Measurements from ENCODE around the gene CD163L1.

Gene CD163L1

GRCh38 chr12:7327918-7328317 is 116.0 kb downstream of the CD163L1 start:
- DNase-seq (ENCODE audit: low read depth in 1 of 2, low spot score in 1 of 2) = no peak

GRCh38 chr12:7324176-7324575 is 119.8 kb downstream of the CD163L1 start:
- no peak for DNase-seq (ENCODE audit: low read depth in 1 of 2, low spot score in 1 of 2)

- no peak for DNase-seq (ENCODE audit: low read depth in 1 of 2, low spot score in 1 of 2)
These were observed 121.4 kb downstream of the CD163L1 start for GRCh38 chr12:7322599-7322998.

- DNase-seq (ENCODE audit: low read depth in 1 of 2, low spot score in 1 of 2) = no peak
These were observed 122.3 kb downstream of the CD163L1 start for GRCh38 chr12:7321624-7322023.

- DNase-seq (ENCODE audit: low read depth in 1 of 2, low spot score in 1 of 2) = no peak
These were observed 124.0 kb downstream of the CD163L1 start for GRCh38 chr12:7319930-7320329.

GRCh38 chr12:7310070-7310469 is 133.9 kb downstream of the CD163L1 start:
- DNase-seq (ENCODE audit: low read depth in 1 of 2, low spot score in 1 of 2) = no peak

Measured in activated CD4-positive, alpha-beta T cell treated with anti-CD3 and anti-CD28 coated beads, Interleukin-2, amount 50 U/mL, for 24 hours (primary cell).